HEK293T (cell line): Measurements from ENCODE around the gene SPEG.

Source experiments
- BHLHE40 ChIP-seq: fragments of 450-650 bp; IDR thresholded peaks from 2 replicates; pipeline ENCODE4 v1.6.1; 2016; ENCODE audit warnings: mild to moderate bottlenecking, moderate library complexity, borderline replicate concordance
- ELF4 ChIP-seq: fragments of 450-650 bp; IDR thresholded peaks from 2 replicates; pipeline ENCODE4 v1.6.1; 2017; ENCODE audit warnings: antibody characterized with exemption
- FOXA1 ChIP-seq: fragments of 450-650 bp; IDR thresholded peaks from 2 replicates; pipeline ENCODE4 v1.6.1; 2016; ENCODE audit warnings: mild to moderate bottlenecking
- FOXK2 ChIP-seq: fragments of 450-650 bp; IDR thresholded peaks from 2 replicates; pipeline ENCODE4 v1.6.1; 2016; ENCODE audit warnings: mild to moderate bottlenecking
- FOXM1 ChIP-seq: fragments of 450-650 bp; IDR thresholded peaks from 2 replicates; pipeline ENCODE4 v1.6.1; 2017; ENCODE audit warnings: mild to moderate bottlenecking, borderline replicate concordance
- L3MBTL2 ChIP-seq: fragments of 450-650 bp; conservative IDR thresholded peaks from 2 replicates; pipeline ENCODE4 v1.6.1; 2016; ENCODE audit warnings: mild to moderate bottlenecking
- SP1 ChIP-seq: fragments of 450-650 bp; IDR thresholded peaks from 2 replicates; pipeline ENCODE4 v1.6.1; 2017
- SUZ12 ChIP-seq: fragments of 450-650 bp; IDR thresholded peaks from 2 replicates; pipeline ENCODE4 v1.6.1; 2016; ENCODE audit warnings: mild to moderate bottlenecking
- ZNF384 ChIP-seq: fragments of 450-650 bp; IDR thresholded peaks from 2 replicates; pipeline ENCODE4 v1.6.1; 2016
- TF ChIP-seq, protein P1 (sequence below): fragments of 450-650 bp; IDR thresholded peaks from 2 replicates; pipeline ENCODE4 v1.6.1; 2016

DNA sequence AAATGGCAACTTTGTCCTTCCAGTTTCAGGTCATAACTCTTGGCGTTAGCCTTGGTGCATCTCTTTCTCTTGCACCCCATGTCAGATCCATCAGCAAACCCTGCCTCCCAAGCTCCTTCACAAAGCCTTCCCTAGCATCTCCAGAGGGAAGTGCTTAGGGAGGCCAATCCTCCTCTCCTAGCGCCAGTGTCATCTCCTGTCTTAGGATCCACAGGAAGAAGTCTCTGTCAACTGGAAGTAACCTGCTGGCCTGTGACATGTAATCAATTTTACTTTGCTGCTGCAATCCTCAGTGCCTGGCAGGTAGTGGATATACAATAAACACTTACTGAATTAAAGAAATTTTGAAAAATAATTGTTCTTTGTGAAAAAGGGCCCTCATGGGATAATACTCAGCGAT, 39.0 kb upstream of the SPEG start:
- TF ChIP-seq SP1, result no peak
- TF ChIP-seq SUZ12, result no peak
- TF ChIP-seq, protein P1, sequence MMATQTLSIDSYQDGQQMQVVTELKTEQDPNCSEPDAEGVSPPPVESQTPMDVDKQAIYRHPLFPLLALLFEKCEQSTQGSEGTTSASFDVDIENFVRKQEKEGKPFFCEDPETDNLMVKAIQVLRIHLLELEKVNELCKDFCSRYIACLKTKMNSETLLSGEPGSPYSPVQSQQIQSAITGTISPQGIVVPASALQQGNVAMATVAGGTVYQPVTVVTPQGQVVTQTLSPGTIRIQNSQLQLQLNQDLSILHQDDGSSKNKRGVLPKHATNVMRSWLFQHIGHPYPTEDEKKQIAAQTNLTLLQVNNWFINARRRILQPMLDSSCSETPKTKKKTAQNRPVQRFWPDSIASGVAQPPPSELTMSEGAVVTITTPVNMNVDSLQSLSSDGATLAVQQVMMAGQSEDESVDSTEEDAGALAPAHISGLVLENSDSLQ, result no peak
- TF ChIP-seq BHLHE40, result no peak
- no peak for TF ChIP-seq FOXK2
- no peak for TF ChIP-seq ZNF384
- TF ChIP-seq FOXM1, result no peak
- no peak for TF ChIP-seq ELF4
- TF ChIP-seq L3MBTL2, result no peak
- no peak for TF ChIP-seq FOXA1
